Glutamatergic neuron (in vitro differentiated cells): ENCODE data around the gene VWA3B. TPM values are rescaled to one million over a fixed set of nuclear protein-coding genes. Genes with fewer than 3 reads are reported as not detected.

Experiments
- DNase-seq: peaks from one replicate; pipeline ENCODE4 v3.0.0; 2022
- H3K27ac Mint-ChIP-seq: one replicate; pipeline ENCODE4 v1.8.0; 2020; ENCODE audit warnings: mild to moderate bottlenecking, mixed read lengths, inconsistent platforms; ENCODE audit not compliant: unreplicated experiment
- H3K27me3 Mint-ChIP-seq: one replicate; pipeline ENCODE4 v1.8.0; 2020; ENCODE audit warnings: mild to moderate bottlenecking, moderate library complexity, mixed read lengths, inconsistent platforms; ENCODE audit not compliant: unreplicated experiment
- H3K36me3 Mint-ChIP-seq: one replicate; pipeline ENCODE4 v1.8.0; 2020; ENCODE audit warnings: mild to moderate bottlenecking, mixed read lengths, inconsistent platforms; ENCODE audit not compliant: unreplicated experiment
- H3K4me1 Mint-ChIP-seq: one replicate; pipeline ENCODE4 v1.8.0; 2020; ENCODE audit warnings: mild to moderate bottlenecking, low read depth, mixed read lengths, inconsistent platforms; ENCODE audit not compliant: unreplicated experiment
- H3K4me3 Mint-ChIP-seq: one replicate; pipeline ENCODE4 v1.8.0; 2020; ENCODE audit warnings: mild to moderate bottlenecking, mixed read lengths, inconsistent platforms; ENCODE audit not compliant: unreplicated experiment
- H3K9me3 Mint-ChIP-seq: one replicate; pipeline ENCODE4 v1.8.0; 2020; ENCODE audit warnings: mild to moderate bottlenecking, moderate library complexity, mixed read lengths, inconsistent platforms; ENCODE audit not compliant: unreplicated experiment
- total RNA-seq: library from RNA; stranded (reverse); fragmentation: NEBNext Ultra II Directional; extraction: Animal tissue kit (Norgen Biotek cat#: 25700); gene quantifications from one replicate; pipeline ENCODE4 v1.2.1, GENCODE V29; 2021; ENCODE audit not compliant: unreplicated experiment
- TF ChIP-seq, protein P1 (sequence below): fragments of 200-600 bp; sonication (generic); IDR thresholded peaks from one replicate; pipeline ENCODE4 v1.5.0; 2021; ENCODE audit not compliant: partially characterized antibody, unreplicated experiment

Gene VWA3B
- total RNA-seq, 1 donor from 2014 or later, result not detected

DNA sequence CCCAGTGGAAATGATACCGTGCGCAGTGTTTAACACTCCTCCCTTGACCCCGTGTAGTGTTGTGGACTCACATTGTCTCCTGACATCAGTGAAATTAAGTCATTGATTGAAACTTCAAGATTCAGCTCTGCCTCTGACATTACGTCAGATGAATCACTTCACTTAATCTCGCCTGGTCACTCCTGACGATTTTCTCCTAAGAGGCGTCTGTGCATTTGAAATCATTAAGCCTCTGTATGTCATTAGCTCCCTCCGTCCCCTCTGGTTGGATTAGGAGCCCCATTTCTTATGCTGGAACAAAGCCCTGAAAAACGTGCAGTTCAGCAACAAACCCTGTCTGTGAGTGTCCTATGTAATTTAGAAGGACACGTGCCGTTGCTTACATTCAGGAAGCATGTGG is 222.6 kb downstream of the VWA3B start:
- Mint-ChIP-seq H3K4me3 (no peak overlapping the region), H3K9me3 (no peaks in the 10 kb centered on the region), H3K27ac (no peak overlapping the region), H3K36me3 (peaks cover 6% of the 10 kb centered on the region), H3K4me1 (no peaks in the 10 kb centered on the region), H3K27me3 (peaks cover 6% of the 10 kb centered on the region)
- TF ChIP-seq, protein P1, sequence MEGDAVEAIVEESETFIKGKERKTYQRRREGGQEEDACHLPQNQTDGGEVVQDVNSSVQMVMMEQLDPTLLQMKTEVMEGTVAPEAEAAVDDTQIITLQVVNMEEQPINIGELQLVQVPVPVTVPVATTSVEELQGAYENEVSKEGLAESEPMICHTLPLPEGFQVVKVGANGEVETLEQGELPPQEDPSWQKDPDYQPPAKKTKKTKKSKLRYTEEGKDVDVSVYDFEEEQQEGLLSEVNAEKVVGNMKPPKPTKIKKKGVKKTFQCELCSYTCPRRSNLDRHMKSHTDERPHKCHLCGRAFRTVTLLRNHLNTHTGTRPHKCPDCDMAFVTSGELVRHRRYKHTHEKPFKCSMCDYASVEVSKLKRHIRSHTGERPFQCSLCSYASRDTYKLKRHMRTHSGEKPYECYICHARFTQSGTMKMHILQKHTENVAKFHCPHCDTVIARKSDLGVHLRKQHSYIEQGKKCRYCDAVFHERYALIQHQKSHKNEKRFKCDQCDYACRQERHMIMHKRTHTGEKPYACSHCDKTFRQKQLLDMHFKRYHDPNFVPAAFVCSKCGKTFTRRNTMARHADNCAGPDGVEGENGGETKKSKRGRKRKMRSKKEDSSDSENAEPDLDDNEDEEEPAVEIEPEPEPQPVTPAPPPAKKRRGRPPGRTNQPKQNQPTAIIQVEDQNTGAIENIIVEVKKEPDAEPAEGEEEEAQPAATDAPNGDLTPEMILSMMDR, result no peak
- no peak for DNase-seq

DNA sequence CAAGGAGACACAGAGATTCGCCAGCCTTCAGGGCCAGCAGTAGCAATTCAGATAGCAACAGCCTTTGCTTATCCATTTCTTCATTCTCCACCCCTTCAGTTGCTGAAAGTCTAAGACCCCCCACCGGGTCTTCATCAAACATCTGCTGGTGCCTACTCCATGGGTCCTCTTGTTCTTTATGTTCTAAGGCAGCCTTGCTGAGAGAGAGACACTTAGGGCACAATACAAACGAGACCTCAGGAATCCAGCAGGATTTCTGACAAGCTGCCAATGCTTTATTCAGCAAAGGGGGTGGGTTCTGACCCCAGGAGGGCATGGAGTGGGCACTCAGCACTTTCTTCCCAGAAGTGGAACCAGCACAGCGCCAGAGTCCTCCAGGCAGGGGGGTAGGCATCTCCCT is 223.0 kb downstream of the VWA3B start:
- Mint-ChIP-seq H3K36me3 (peaks cover 6% of the 10 kb centered on the region), H3K4me3 (no peak overlapping the region), H3K4me1 (no peaks in the 10 kb centered on the region), H3K9me3 (no peaks in the 10 kb centered on the region), H3K27ac (no peak overlapping the region), H3K27me3 (peaks cover 6% of the 10 kb centered on the region)
- DNase-seq, result no peak
- TF ChIP-seq, protein P1, result no peak

- Mint-ChIP-seq H3K27ac (no peak overlapping the region), H3K4me1 (no peaks in the 10 kb centered on the region), H3K27me3 (peaks cover 6% of the 10 kb centered on the region), H3K36me3 (no peaks in the 10 kb centered on the region), H3K9me3 (no peaks in the 10 kb centered on the region), H3K4me3 (no peak overlapping the region)
- TF ChIP-seq, protein P1, result no peak
- no peak for DNase-seq
Observed at GRCh38 chr2:98311090-98311489, 224.1 kb downstream of the VWA3B start.

- DNase-seq, result no peak
- no peaks in the 10 kb centered on the region for H3K36me3 Mint-ChIP-seq
- no peaks in the 10 kb centered on the region for H3K9me3 Mint-ChIP-seq
- H3K4me3 Mint-ChIP-seq, result no peak overlapping the region
- no peak overlapping the region for H3K27ac Mint-ChIP-seq
- TF ChIP-seq, protein P1, result no peak
- no peaks in the 10 kb centered on the region for H3K4me1 Mint-ChIP-seq
- H3K27me3 Mint-ChIP-seq, result peaks cover 6% of the 10 kb centered on the region
Observed at GRCh38 chr2:98311771-98312545, 225.0 kb downstream of the VWA3B start.

GRCh38 chr2:98313492-98314250 is 226.7 kb downstream of the VWA3B start:
- Mint-ChIP-seq H3K4me1 (no peaks in the 10 kb centered on the region), H3K36me3 (no peaks in the 10 kb centered on the region), H3K27me3 (peaks cover 4% of the 10 kb centered on the region), H3K27ac (no peak overlapping the region), H3K4me3 (no peak overlapping the region), H3K9me3 (peaks cover 2% of the 10 kb centered on the region)
- TF ChIP-seq, protein P1, result no peak
- no peak for DNase-seq
